ENCODE measurements around the gene NRN1L.

NRN1L gene

GRCh38 chr16:67878232-67878631 lies 6.5 kb upstream of the NRN1L start:
- H3K4me3 ChIP-seq (replicated peaks in 1 of 2; ENCODE audit: low read depth in 2 of 2, low read length in 2 of 2): no peak overlapping the region
- TF ChIP-seq CTCF (IDR thresholded peaks at IDR 0.05; ENCODE audit: low read depth, low read length): no peak
- DNase-seq (ENCODE audit: low read depth in 2 of 2): no peak

- no peak overlapping the region for H3K4me3 ChIP-seq (replicated peaks in 1 of 2; ENCODE audit: low read depth in 2 of 2, low read length in 2 of 2)
- no peak for DNase-seq (ENCODE audit: low read depth in 2 of 2)
- TF ChIP-seq CTCF (IDR thresholded peaks at IDR 0.05; ENCODE audit: low read depth, low read length): no peak
Observed at GRCh38 chr16:67878846-67879245, 5.8 kb upstream of the NRN1L start.

- no peak for DNase-seq (ENCODE audit: low read depth in 2 of 2)
- H3K4me3 ChIP-seq (replicated peaks in 1 of 2; ENCODE audit: low read depth in 2 of 2, low read length in 2 of 2): no peak overlapping the region
Observed at GRCh38 chr16:67879462-67879861, 5.2 kb upstream of the NRN1L start.

GRCh38 chr16:67879936-67880335 lies 4.7 kb upstream of the NRN1L start:
- no peak for TF ChIP-seq CTCF (IDR thresholded peaks at IDR 0.05; ENCODE audit: low read depth, low read length)
- DNase-seq (ENCODE audit: low read depth in 2 of 2): no peak
- H3K4me3 ChIP-seq (replicated peaks in 1 of 2; ENCODE audit: low read depth in 2 of 2, low read length in 2 of 2): no peak overlapping the region

More at GRCh38 chr16:67879462-67879861, 5.2 kb upstream of the NRN1L start:
- no peak for TF ChIP-seq CTCF (IDR thresholded peaks at IDR 0.05; ENCODE audit: low read depth, low read length)

- no peak overlapping the region for H3K4me3 ChIP-seq (replicated peaks in 1 of 2; ENCODE audit: low read depth in 2 of 2, low read length in 2 of 2)
- DNase-seq (ENCODE audit: low read depth in 2 of 2): no peak
- TF ChIP-seq CTCF (IDR thresholded peaks at IDR 0.05; ENCODE audit: low read depth, low read length): no peak
Observed at GRCh38 chr16:67880584-67880983, 4.1 kb upstream of the NRN1L start.

GRCh38 chr16:67881621-67882161 lies 3.0 kb upstream of the NRN1L start:
- no peak for DNase-seq (ENCODE audit: low read depth in 2 of 2)
- no peak for TF ChIP-seq CTCF (IDR thresholded peaks at IDR 0.05; ENCODE audit: low read depth, low read length)
- no peak overlapping the region for H3K4me3 ChIP-seq (replicated peaks in 1 of 2; ENCODE audit: low read depth in 2 of 2, low read length in 2 of 2)
